Peyer's patch (tissue), 4 donors: ENCODE measurements around the gene CRACR2A.

Source experiments
- POLR2A ChIP-seq, 2 donors: fragments of 450-650 bp; IDR thresholded peaks; one replicate each; pipeline ENCODE4 v1.5.1; 2017; ENCODE audit warnings: antibody characterized with exemption in 2 of 2, mild to moderate bottlenecking in 2 of 2, moderate library complexity in 2 of 2
- TF ChIP-seq, protein P1 (sequence below), 6 experiments: fragments of 450-650 bp in 4 of 6; fragments of 200-600 bp in 2 of 6; sonication (generic) in 1 of 6; IDR thresholded peaks; one replicate each; pipeline ENCODE4 v1.5.1; 2017 to 2019; ENCODE audit warnings: antibody characterized with exemption in 6 of 6, mild to moderate bottlenecking in 3 of 6, moderate library complexity in 1 of 6

DNA sequence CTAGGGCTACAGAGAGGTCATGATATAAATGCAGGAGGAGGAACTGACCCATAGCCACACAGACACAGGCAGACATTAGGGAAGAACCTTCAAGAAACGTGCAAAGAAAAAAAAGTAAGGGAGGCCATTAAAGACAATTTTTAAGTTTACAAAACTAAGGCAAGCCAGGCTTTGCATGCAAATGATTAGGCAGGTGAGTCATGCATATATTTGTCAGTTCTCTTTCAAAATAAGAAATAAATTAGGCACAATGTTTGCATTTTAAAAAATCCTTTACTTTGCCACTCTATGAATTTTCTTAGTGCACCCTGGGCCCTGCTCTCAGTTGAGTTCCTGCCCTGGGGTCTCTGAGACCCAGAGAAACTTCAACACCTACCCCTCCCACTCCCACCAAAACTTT lies 186.9 kb downstream of the CRACR2A start:
- no peak for TF ChIP-seq POLR2A (IDR thresholded peaks at IDR 0.05)
- TF ChIP-seq, protein P1, sequence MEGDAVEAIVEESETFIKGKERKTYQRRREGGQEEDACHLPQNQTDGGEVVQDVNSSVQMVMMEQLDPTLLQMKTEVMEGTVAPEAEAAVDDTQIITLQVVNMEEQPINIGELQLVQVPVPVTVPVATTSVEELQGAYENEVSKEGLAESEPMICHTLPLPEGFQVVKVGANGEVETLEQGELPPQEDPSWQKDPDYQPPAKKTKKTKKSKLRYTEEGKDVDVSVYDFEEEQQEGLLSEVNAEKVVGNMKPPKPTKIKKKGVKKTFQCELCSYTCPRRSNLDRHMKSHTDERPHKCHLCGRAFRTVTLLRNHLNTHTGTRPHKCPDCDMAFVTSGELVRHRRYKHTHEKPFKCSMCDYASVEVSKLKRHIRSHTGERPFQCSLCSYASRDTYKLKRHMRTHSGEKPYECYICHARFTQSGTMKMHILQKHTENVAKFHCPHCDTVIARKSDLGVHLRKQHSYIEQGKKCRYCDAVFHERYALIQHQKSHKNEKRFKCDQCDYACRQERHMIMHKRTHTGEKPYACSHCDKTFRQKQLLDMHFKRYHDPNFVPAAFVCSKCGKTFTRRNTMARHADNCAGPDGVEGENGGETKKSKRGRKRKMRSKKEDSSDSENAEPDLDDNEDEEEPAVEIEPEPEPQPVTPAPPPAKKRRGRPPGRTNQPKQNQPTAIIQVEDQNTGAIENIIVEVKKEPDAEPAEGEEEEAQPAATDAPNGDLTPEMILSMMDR (IDR thresholded peaks at IDR 0.05): no peak
